ACC112 (cell line): ENCODE data around the gene AMZ1.

Experiments
- H2AFZ ChIP-seq: fragments of 200-600 bp; sonication (generic); one replicate; pipeline ENCODE4 v1.6.0; 2017; ENCODE audit warnings: antibody characterized with exemption, low read length; ENCODE audit not compliant: unreplicated experiment
- H3K27ac ChIP-seq: fragments of 200-600 bp; sonication (generic); 2 replicates; pipeline ENCODE4 v1.5.1; 2014; ENCODE audit warnings: low read depth, mild to moderate bottlenecking, antibody characterized with exemption, low read length, moderate library complexity
- H3K27me3 ChIP-seq: fragments of 200-600 bp; sonication (generic); 2 replicates; pipeline ENCODE4 v1.6.1; 2014; ENCODE audit warnings: mild to moderate bottlenecking, antibody characterized with exemption, low read length, moderate library complexity, mixed read lengths; ENCODE audit not compliant: insufficient read depth
- H3K36me3 ChIP-seq: fragments of 200-600 bp; sonication (generic); 2 replicates; pipeline ENCODE4 v1.6.1; 2016; ENCODE audit warnings: mild to moderate bottlenecking, antibody characterized with exemption, low read length, moderate library complexity, mixed read lengths; ENCODE audit not compliant: insufficient read depth
- H3K4me1 ChIP-seq: fragments of 200-600 bp; sonication (generic); one replicate; pipeline ENCODE4 v1.6.1; 2016; ENCODE audit warnings: low read length, mixed read lengths; ENCODE audit not compliant: insufficient read depth, unreplicated experiment, control insufficient read depth
- H3K4me3 ChIP-seq: fragments of 200-600 bp; sonication (generic); 2 replicates; pipeline ENCODE4 v1.5.1; 2014; ENCODE audit warnings: mild to moderate bottlenecking, low read depth, low read length
- H3K79me2 ChIP-seq: fragments of 200-600 bp; sonication (generic); one replicate; pipeline ENCODE4 v1.6.0; 2016; ENCODE audit warnings: low read length; ENCODE audit not compliant: control insufficient read depth, unreplicated experiment, insufficient read depth

AMZ1 gene

GRCh38 chr7:2651847-2652735, 35.9 kb upstream of the AMZ1 start:
- H3K36me3 ChIP-seq: peaks cover 4% of the 10 kb centered on the region; the same call in 1 of the 2 replicates
- no peaks in the 10 kb centered on the region for H3K79me2 ChIP-seq
- no peaks in the 10 kb centered on the region for H3K4me1 ChIP-seq
- no peaks in the 10 kb centered on the region for H3K27me3 ChIP-seq
- no peak overlapping the region for H3K4me3 ChIP-seq
- H3K27ac ChIP-seq: no peak overlapping the region
- no peak overlapping the region for H2AFZ ChIP-seq

GRCh38 chr7:2652736-2653060, 35.3 kb upstream of the AMZ1 start:
- H3K36me3 ChIP-seq: peaks cover 4% of the 10 kb centered on the region; the same call in 1 of the 2 replicates
- H3K4me1 ChIP-seq: no peaks in the 10 kb centered on the region
- no peak overlapping the region for H2AFZ ChIP-seq
- no peaks in the 10 kb centered on the region for H3K27me3 ChIP-seq
- no peak overlapping the region for H3K4me3 ChIP-seq
- H3K79me2 ChIP-seq: no peaks in the 10 kb centered on the region
- H3K27ac ChIP-seq: no peak overlapping the region

GRCh38 chr7:2654059-2654458, 33.9 kb upstream of the AMZ1 start:
- Histone ChIP-seq H3K27ac (no peak overlapping the region), H2AFZ (no peak overlapping the region), H3K36me3 (peaks cover 4% of the 10 kb centered on the region; the same call in 1 of the 2 replicates), H3K79me2 (no peaks in the 10 kb centered on the region), H3K27me3 (no peaks in the 10 kb centered on the region), H3K4me1 (no peaks in the 10 kb centered on the region), H3K4me3 (no peak overlapping the region)

- Histone ChIP-seq H3K27me3 (no peaks in the 10 kb centered on the region), H3K27ac (no peak overlapping the region), H3K4me3 (no peak overlapping the region), H3K79me2 (no peaks in the 10 kb centered on the region), H3K4me1 (no peaks in the 10 kb centered on the region), H3K36me3 (peaks cover 4% of the 10 kb centered on the region; the same call in 1 of the 2 replicates), H2AFZ (no peak overlapping the region)
Measured at GRCh38 chr7:2655870-2656614, 32.0 kb upstream of the AMZ1 start.

- no peaks in the 10 kb centered on the region for H3K27me3 ChIP-seq
- no peak overlapping the region for H3K27ac ChIP-seq
Measured at GRCh38 chr7:2657208-2657607, 30.8 kb upstream of the AMZ1 start.

GRCh38 chr7:2657920-2658671, 29.9 kb upstream of the AMZ1 start:
- Histone ChIP-seq H3K79me2 (no peaks in the 10 kb centered on the region), H3K4me3 (no peak overlapping the region), H2AFZ (no peak overlapping the region), H3K27ac (no peak overlapping the region), H3K36me3 (no peaks in the 10 kb centered on the region), H3K4me1 (no peaks in the 10 kb centered on the region), H3K27me3 (no peaks in the 10 kb centered on the region)

More at GRCh38 chr7:2657208-2657607, 30.8 kb upstream of the AMZ1 start:
- Histone ChIP-seq H3K4me3 (no peak overlapping the region), H3K79me2 (no peaks in the 10 kb centered on the region), H3K36me3 (no peaks in the 10 kb centered on the region), H2AFZ (no peak overlapping the region), H3K4me1 (no peaks in the 10 kb centered on the region)

- Histone ChIP-seq H3K79me2 (no peaks in the 10 kb centered on the region), H3K36me3 (no peaks in the 10 kb centered on the region), H3K27me3 (no peaks in the 10 kb centered on the region), H3K27ac (no peak overlapping the region), H3K4me3 (no peak overlapping the region), H3K4me1 (no peaks in the 10 kb centered on the region), H2AFZ (no peak overlapping the region)
Measured at GRCh38 chr7:2658941-2659340, 29.1 kb upstream of the AMZ1 start.

GRCh38 chr7:2659556-2660358, 28.2 kb upstream of the AMZ1 start:
- Histone ChIP-seq H3K36me3 (no peaks in the 10 kb centered on the region), H3K4me1 (no peaks in the 10 kb centered on the region), H3K79me2 (no peaks in the 10 kb centered on the region), H3K4me3 (no peak overlapping the region), H3K27ac (no peak overlapping the region), H3K27me3 (no peaks in the 10 kb centered on the region), H2AFZ (no peak overlapping the region)

GRCh38 chr7:2660359-2661095, 27.5 kb upstream of the AMZ1 start:
- peaks cover 2% of the 10 kb centered on the region; the same call in 1 of the 2 replicates for H3K27me3 ChIP-seq
- H2AFZ ChIP-seq: no peak overlapping the region
- H3K79me2 ChIP-seq: no peaks in the 10 kb centered on the region
- H3K27ac ChIP-seq: no peak overlapping the region
- H3K4me1 ChIP-seq: no peaks in the 10 kb centered on the region
- H3K36me3 ChIP-seq: no peaks in the 10 kb centered on the region
- no peak overlapping the region for H3K4me3 ChIP-seq
